DMS79 treated with DMSO at 0.1 percent for 48 hours (cell line): Measurements from ENCODE around the gene BUB1B.

Experiments used
- DNase-seq: peaks from one replicate; lab custom pipeline; 2025; lab: John Stamatoyannopoulos, UW

Gene BUB1B

DNA sequence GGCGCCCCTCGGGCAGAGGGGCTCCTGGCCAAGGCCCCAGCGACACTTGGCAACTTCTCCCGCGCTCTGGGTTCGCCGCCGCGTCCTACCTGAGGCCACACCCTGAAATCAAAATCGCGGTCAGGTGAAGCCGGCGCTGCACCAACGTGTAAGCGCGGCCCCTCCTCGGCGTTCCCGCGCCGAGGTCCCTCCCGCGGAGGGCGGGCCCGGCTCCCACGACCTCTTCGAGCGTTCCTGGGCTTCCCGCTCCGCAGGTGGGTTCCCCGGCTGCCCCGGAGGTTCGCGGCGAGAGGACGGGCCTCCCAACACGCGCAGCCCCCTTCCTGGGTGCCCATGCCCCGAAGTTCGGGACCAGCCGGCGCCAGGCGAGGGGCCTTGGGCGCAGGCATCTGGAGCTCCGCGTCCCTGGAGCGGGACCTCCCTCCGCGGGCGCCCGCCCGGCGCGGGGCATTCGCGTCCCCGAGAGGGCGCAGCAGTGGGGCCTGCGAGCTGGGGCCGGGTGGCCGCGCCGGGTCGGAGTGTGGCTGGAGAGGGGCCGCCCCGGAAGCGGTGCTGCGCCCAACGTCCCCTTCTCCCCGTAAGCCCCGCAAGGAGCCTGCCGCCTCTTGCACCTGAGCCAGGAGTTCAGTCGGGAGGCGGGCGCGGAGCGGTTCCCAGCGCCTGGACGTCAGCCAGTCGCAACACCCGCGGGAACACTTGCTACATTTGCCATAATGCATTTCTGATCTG lies 91.7 kb downstream of the BUB1B start:
- peak; percentile 37 for DNase-seq

DNA sequence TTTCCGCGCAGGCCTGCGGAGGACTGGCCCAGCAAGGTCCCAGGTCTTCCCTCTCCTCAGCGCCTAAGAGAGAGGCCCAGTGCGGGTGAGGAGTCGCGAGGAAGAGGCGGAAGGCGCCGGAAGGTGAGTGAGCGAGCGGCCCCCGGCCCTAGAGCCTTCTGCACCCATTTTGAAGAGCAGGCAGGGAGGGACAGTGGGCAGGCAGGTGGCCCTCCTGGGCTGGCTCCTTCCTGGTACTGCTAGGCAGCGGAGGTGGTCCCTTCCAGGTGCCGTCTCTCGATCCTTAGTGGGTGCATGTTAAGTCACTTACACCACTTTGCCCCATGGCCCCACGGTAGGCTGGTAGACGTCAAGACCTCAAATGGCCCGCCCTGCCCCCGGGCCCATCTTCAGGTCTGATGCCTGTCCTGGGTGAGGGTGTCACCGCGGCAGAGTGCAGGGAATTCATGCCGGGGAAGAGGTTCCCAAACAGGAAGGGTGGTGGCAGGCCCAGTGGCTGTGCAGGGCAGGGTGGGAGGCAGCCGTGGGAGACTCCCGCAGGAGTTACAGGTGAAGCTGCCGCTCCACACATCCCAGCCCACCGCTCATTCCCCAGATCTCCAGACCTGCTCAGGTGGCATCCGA lies 92.4 kb downstream of the BUB1B start:
- peak; percentile 27 for DNase-seq

DNA sequence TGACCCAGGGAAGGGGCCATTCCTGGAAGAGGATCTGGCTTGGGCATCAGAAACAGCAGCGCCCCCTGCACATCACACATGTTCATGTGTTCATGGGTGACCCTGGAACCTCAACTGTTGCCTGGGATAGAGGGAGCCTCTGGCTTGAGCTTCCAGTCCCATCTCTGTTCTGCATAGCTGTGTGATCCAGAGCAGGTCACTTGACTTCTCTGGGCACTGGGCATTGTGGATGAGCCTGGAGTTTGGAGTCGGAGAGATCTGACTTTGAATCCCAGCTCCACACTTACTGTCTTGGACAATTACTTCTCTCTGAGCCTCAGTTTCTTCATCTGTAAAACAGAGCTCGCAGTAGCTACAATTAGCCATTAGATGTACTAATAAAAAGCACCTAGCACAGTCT lies 93.6 kb downstream of the BUB1B start:
- DNase-seq = no peak

DNA sequence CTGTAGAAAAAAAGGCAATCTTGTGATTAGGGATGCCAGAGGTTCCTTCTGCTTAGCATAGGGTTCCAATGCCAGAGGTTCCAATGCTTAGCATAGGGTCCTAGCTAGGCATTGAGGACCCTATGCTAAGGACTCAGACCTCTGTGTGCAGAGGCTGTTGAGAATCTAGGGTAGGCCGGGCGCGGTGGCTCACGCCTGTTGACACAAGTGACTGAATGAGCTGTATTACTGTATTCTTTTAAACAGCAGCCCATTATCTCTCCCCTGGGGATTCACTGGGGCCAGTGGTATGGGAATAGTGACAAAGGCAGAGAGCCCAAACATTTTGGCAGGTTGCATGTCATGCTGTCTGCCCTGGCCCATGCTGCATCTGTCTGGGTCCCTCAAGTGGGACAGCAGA lies 94.2 kb downstream of the BUB1B start:
- DNase-seq = no peak

DNA sequence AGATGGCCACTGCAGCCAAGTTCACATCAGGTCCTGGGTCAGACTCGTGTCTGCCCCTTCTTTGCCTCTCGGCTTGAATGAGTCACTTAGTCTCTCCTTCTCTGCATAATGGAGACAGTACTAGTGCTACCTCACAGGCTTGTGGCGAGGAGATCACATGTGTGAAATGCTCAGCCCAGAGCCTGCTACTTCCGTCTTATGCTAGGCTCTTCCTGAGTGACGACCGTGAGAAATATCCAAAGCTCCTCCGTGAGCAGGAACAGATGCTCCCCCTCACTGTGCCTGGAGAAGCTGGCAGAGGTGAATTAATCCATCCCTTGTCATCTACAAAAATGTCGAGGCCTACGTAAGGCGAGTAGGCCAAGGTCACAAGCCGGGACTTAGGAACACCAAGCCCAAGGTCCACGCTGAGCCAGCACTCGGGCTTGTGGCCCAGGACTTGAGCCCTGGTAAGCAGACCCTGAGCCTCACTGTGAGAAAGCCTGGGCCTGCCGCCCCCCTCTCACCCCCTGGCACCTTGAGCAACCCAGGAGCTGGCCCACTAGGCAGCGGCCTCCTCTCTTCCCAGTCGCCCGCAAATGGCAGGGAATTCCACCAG lies 95.9 kb downstream of the BUB1B start:
- DNase-seq = no peak

DNA sequence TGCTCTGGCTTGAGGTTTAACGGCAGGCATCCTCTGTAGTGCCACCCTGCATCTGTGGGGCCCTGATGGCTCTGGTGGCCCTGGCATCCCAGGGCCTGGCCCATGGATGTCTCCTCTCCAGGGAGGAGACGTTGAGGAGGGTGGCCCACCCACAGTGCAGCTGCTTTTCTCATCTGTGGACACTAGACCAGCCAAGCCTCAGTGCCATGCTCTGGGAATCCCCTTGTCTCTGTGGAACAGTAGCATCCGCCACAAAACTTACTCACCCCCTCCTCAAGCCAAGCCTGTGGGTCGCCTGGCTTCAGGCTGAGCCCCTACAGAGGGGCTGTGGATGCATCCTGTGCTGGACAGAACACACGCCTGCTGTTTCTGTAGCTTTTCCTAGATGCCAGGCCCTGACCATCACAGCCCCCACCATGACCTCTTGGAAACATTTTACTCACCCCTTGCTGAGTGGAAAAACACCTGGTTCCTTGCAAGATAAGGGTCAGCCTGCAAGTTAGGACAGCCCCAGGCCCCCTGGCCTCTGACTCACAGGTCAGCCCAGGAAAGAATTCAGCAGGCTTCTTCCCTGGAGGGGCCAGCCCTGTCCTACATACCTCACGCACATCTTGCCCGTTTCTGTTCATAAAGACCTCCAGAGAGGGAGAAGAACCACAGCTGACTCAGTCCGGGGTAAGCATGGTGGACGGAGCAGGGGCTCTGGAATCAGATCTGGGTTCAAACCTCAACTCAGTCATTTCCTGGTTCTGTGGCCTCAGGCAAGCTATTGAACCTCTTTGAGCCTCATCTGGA lies 97.0 kb downstream of the BUB1B start:
- DNase-seq = no peak

DNA sequence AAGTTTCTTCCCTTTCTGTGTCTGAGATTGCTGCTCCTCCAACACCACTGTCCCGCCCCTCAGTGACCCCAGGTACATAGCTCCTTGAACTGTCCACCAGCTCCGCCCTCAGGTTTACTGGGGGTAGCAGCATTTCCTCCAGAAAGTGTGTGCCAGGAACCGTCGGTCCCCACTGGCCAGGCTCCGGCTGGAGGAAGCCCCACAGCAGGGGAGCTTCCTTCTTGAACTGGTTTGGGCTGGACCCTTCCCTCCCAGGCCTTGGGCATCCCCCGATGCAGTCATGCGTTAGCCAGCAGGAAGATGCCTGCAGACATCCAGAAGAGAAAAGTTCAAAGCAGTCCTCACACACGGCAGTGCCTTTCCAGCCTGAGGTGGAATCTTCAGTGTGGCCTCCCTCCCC lies 97.7 kb downstream of the BUB1B start:
- no peak for DNase-seq

DNA sequence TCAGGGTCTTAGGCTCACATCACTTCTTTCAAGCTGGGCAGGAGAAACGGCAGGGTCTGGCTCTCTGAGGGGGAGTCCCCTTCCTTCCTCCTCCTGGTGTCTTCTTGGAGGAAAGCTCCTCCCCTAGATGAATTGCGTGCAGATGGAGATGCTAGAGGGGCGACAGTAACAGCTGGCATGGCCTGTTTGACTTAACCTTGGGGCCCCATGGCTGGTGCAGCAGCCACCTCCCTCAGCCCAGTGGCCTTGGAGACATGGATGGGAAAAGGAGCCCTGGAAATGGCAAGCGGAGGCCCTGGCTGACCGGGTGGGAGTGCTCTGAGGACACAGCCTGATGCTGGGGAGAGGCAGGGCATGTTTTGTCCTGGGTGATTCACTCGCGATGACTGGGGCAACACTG lies 98.2 kb downstream of the BUB1B start:
- DNase-seq = no peak

DNA sequence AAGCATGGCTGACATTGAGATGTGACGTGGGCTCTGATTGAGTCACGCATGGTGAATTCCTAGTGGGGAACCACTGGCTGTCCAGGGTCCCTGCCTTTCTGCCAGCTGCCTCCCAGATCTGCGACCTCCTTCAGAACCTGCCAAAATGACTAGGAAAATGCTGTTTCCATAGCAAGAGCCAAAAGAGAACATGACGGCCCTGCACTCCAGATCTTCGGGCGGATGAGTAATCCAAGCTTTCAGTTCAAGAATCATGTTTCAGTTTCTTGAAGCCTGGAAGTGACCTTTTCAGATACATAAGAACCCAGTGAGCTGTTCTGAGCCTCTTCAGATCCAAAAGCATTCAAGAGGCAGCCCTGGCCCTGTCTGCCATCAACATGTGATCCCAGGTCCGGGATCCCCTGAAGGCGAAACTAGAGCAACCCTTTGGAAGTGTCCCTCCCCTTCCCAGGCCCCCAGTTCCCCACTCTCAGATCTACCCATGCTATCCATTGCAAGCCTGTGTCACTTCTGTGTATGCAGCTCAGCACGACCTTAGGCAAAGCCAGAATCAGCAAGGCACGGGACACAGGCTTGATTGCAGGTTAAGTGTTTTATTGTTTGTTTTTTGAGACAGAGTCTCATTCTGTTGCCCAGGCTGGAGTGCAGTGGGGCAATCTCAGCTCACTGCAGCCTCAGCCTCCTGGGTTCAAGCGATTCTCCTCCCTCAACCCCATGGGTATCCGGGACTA lies 102.3 kb downstream of the BUB1B start:
- DNase-seq = no peak

DNA sequence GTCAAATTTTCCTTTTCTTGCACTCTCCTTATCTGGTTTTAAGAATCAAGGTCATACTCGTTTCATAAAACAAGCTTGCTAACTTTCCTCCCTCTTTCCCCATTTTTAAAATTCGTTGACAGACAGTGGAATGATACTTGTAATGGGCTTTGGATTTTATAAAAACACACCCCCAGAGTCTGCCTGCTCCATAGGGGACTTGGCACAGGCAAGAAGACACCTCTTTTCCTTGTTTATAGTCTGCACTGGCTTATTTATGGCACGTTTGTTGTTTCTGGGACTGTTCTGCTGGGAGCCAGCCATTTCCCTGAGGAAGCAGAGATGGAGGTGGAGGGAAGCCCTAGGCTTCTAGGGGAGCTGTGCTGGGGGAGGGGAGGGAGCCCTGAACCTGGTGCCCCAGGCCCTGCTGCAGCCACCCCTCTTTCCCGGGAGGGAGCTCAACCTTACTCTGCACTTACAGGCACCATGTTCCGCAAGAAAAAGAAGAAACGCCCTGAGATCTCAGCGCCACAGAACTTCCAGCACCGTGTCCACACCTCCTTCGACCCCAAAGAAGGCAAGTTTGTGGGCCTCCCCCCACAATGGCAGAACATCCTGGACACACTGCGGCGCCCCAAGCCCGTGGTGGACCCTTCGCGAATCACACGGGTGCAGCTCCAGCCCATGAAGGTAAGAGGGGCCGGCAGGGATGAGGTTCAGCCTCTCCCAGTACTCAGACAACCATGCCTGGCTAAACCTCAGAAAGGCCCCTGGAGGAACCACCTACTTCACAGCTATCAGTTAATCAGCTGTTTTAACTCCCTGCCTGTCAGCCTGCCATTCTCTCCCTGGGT lies 103.7 kb downstream of the BUB1B start:
- no peak for DNase-seq

DNA sequence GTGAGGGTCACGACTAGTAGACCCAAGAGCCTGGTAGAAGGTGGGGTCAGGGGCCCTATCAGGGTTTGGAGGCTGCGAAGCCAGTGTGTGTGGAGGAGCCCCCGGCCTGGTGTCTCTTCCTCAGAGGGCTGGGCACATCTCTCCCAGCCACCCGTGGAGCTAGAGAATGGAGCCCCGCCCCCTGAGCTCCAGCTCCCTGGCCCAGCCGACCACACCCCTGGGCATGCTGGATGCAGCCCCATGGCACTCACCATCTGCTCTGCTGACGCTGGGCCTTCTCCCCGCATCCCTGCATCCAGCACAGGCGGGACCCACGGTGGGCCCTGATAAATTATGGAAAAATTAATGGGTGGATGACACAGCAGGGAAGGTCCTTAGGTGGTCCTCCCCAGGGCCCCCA lies 104.5 kb downstream of the BUB1B start:
- DNase-seq = no peak

DNA sequence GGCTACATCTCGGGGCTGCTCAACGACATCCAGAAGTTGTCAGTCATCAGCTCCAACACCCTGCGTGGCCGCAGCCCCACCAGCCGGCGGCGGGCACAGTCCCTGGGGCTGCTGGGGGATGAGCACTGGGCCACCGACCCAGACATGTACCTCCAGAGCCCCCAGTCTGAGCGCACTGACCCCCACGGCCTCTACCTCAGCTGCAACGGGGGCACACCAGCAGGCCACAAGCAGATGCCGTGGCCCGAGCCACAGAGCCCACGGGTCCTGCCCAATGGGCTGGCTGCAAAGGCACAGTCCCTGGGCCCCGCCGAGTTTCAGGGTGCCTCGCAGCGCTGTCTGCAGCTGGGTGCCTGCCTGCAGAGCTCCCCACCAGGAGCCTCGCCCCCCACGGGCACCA lies 105.0 kb downstream of the BUB1B start:
- DNase-seq = no peak

DNA sequence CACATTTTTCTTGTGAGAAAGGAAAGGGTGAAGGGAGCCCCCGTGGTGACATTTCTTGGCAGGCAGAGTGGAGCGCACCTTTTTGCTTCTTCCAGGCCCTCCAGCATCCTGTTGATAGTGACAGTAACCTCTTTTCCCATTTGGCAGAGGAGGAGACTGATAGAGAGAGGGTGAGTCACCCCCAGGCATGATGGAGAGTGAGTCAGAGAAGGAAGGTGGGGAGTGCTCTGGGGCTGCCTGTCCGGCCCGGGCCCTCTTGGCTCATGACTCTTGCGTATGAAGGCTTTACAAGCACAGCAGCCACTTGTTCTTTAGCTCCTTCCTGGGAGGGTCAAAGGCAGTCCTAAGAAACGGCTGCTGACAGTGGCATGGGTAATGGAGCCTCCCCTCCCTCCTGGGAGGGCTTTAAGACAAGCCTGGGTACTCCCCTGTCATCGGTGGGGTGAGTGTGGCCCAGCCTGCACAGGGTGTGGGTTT lies 106.0 kb downstream of the BUB1B start:
- no peak for DNase-seq

DNA sequence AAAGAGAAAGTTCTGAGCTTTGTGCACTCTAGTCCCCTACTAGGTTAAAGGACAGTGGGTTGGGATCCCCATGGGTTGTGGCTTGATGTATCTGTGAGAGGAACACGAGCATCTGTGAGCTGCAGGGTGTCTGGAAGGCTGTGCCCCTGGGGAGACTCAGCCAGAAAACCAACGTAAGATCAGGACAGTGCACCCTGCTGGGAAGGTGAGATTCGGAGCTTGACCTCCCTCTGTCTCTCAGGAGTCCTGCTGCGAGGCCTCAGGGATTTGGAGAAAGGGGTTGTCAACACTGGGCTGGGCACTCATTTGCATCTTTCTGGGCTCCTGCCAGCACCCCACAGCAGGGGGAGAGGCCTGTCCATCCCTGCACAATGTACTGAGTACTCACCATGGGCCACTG lies 106.8 kb downstream of the BUB1B start:
- DNase-seq = no peak

DNA sequence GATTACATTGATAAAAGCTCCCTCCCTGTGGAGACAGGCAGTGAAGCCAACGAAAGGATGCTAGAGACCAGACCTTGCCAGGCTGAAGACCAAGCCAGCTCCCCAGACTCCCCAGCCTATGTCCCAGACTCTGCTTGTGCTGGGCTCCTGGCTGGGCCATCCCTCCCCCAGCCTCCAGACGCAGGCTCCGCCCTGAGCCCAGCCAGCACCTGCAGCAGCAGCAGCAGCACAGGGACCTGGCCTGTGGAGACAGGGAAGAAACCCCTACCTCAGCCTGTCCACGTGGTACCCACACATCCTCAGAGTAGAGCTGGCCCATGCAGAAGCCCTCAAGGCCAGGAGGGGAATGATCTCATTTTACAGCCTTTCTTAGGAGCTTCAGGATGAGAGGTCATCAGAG lies 108.7 kb downstream of the BUB1B start:
- no peak for DNase-seq

DNA sequence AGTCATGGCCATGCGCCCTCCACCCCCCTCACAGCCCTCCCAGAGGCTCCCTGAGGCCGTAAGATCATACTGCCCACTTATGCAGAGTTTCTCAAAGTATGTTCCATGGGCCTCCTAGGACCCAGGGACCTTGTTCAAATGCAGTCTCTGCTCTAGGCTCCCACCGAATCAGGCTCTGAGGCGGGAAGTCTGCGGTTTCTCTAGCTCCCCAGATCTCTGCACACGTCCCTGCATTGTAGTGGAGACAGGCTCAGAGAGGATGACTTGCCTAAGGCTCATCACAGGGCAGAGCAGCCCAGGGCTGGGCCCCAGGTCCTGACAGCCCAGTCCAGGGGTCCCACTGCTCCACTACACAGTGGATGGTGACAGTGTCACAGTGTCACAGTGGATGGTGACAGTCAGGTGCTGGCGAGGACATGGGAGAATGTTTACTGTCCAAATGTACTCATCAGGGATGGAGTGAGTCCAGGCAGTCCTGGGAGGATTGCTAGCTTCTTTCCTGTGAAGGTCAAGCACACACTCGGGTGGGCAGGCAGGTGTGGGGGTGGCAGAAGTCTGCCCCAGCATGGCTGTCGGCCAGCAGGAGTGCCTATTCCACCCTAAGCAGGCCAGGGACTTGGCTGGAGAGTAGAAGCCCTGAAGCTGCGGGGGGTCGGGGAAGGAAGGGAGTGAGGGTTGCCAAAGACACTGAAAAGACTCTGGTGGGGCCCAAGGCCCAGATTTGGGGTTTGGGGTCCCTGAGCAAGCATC lies 109.6 kb downstream of the BUB1B start:
- no peak for DNase-seq
